ENCODE data around the gene CPLX3. TPM values are rescaled to one million over a fixed set of nuclear protein-coding genes. Genes with fewer than 3 reads are reported as not detected.

Gene CPLX3
- total and polyA plus RNA-seq, 10 of the 15 experiments (the other 5 are each of a cell fraction or from before 2014, with no cell fraction given) = 0.02 to 0.04 TPM; not detected in 8

- TF ChIP-seq, protein P1, sequence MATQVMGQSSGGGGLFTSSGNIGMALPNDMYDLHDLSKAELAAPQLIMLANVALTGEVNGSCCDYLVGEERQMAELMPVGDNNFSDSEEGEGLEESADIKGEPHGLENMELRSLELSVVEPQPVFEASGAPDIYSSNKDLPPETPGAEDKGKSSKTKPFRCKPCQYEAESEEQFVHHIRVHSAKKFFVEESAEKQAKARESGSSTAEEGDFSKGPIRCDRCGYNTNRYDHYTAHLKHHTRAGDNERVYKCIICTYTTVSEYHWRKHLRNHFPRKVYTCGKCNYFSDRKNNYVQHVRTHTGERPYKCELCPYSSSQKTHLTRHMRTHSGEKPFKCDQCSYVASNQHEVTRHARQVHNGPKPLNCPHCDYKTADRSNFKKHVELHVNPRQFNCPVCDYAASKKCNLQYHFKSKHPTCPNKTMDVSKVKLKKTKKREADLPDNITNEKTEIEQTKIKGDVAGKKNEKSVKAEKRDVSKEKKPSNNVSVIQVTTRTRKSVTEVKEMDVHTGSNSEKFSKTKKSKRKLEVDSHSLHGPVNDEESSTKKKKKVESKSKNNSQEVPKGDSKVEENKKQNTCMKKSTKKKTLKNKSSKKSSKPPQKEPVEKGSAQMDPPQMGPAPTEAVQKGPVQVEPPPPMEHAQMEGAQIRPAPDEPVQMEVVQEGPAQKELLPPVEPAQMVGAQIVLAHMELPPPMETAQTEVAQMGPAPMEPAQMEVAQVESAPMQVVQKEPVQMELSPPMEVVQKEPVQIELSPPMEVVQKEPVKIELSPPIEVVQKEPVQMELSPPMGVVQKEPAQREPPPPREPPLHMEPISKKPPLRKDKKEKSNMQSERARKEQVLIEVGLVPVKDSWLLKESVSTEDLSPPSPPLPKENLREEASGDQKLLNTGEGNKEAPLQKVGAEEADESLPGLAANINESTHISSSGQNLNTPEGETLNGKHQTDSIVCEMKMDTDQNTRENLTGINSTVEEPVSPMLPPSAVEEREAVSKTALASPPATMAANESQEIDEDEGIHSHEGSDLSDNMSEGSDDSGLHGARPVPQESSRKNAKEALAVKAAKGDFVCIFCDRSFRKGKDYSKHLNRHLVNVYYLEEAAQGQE (IDR thresholded peaks at IDR 0.05; ENCODE audit: low read depth, low read length) = no peak
- no peak for TF ChIP-seq PML (IDR thresholded peaks at IDR 0.05; ENCODE audit: low read length)
- TF ChIP-seq MYC (IDR thresholded peaks at IDR 0.05; ENCODE audit: insufficient read depth, insufficient read length, insufficient replicate concordance, low read length, severe bottlenecking) = no peak
- TF ChIP-seq MTA2 (IDR thresholded peaks at IDR 0.05; ENCODE audit: low read depth) = no peak
- TF ChIP-seq NFYB (IDR thresholded peaks at IDR 0.05; ENCODE audit: insufficient read depth, low read depth, low read length) = no peak
- no peak for TF ChIP-seq ZZZ3 (IDR thresholded peaks at IDR 0.05; ENCODE audit: control insufficient read depth, insufficient read length, low read depth)
- TF ChIP-seq SREBF2 (IDR thresholded peaks at IDR 0.05; ENCODE audit: low read length) = no peak
- TF ChIP-seq ZSCAN29 (IDR thresholded peaks at IDR 0.05) = no peak
- no peak for TF ChIP-seq KAT2A (conservative IDR thresholded peaks at IDR 0.05; ENCODE audit: control insufficient read depth, low read depth, low read length)
Observed at GRCh38 chr15:74800559-74801094, 25.8 kb upstream of the CPLX3 start (continued).

All from GM12878 (cell line).